ENCODE results near the gene DCHS1. TPM values are rescaled to one million over a fixed set of nuclear protein-coding genes. Genes with fewer than 3 reads are reported as not detected.

The DCHS1 gene
- total and polyA plus RNA-seq, 9 of the 15 experiments (the other 6 are each of a cell fraction or from before 2014, with no cell fraction given): 0.04 to 0.49 (median 0.14) TPM; not detected in 2

- TF ChIP-seq FUS (optimal IDR thresholded peaks at IDR 0.05; ENCODE audit: low read depth, low read length) (no peak), RBFOX2 (IDR thresholded peaks at IDR 0.05; ENCODE audit: low read depth, low read length) (peak; percentile 95), U2AF1 (optimal IDR thresholded peaks at IDR 0.05; ENCODE audit: low read depth, low read length) (no peak), TEAD2 (tag; IDR thresholded peaks at IDR 0.05) (no peak), E2F8 (IDR thresholded peaks at IDR 0.05; ENCODE audit: low read depth, partially characterized antibody) (peak; percentile 37), TAF7 (tag; IDR thresholded peaks at IDR 0.05) (no peak), RFX1 (IDR thresholded peaks at IDR 0.05) (no peak), MTF1 (CRISPR knock-in tag; IDR thresholded peaks at IDR 0.05; ENCODE audit: borderline replicate concordance) (no peak), SMAD2 (IDR thresholded peaks at IDR 0.05; ENCODE audit: low read depth, low read length) (no peak), ZNF431 (CRISPR knock-in tag; IDR thresholded peaks at IDR 0.05) (peak; percentile 64; the same call in 1 of the 2 replicates), CBFA2T3 (IDR thresholded peaks at IDR 0.05) (no peak), RFX7 (CRISPR knock-in tag; IDR thresholded peaks at IDR 0.05) (no peak), AFF4 (CRISPR knock-in tag; IDR thresholded peaks at IDR 0.05) (peak; percentile 81), MEIS2 (IDR thresholded peaks at IDR 0.05; ENCODE audit: partially characterized antibody) (no peak), TAF9B (IDR thresholded peaks at IDR 0.05; ENCODE audit: partially characterized antibody) (peak; percentile 40), TAF15 (IDR thresholded peaks at IDR 0.05; ENCODE audit: low read depth, low read length) (no peak), SIN3B (IDR thresholded peaks at IDR 0.05; ENCODE audit: low read depth) (0 out of 2 replicates have a peak, but pooled peaks have one; percentile 4), ZNF830 (CRISPR knock-in tag; IDR thresholded peaks at IDR 0.05) (peak; percentile 72; the same call in 1 of the 2 replicates), KLF13 (tag; IDR thresholded peaks at IDR 0.05; ENCODE audit: borderline replicate concordance, low read depth) (peak; percentile 74), RBM39 (optimal IDR thresholded peaks at IDR 0.05; ENCODE audit: low read depth, low read length) (no peak), SMAD3 (CRISPR knock-in tag; conservative IDR thresholded peaks at IDR 0.05) (0 out of 2 replicates have a peak, but pooled peaks have one; percentile 63), CSDE1 (IDR thresholded peaks at IDR 0.05) (no peak), XRCC5 (IDR thresholded peaks at IDR 0.05; ENCODE audit: low read depth, low read length) (peak; percentile 87; the same call in 1 of the 2 replicates), HMG20A (CRISPR knock-in tag; conservative IDR thresholded peaks at IDR 0.05) (no peak)
Measured at GRCh38 chr11:6612213-6613041, 43.2 kb downstream of the DCHS1 start, which contains the start of gene TAF10 (continued).

Data from K562 (cell line).